PC-3 (cell line): Measurements from ENCODE around the gene ANKRD1.

Source experiments
- CTCF ChIP-seq: fragments of 300-600 bp; sonication (generic); conservative IDR thresholded peaks from 2 replicates; pipeline ENCODE4 v1.5.1; 2017; ENCODE audit warnings: antibody characterized with exemption, low read depth, mild to moderate bottlenecking, low read length
- EZH2 ChIP-seq: fragments of 300-600 bp; sonication (generic); IDR thresholded peaks from one replicate; pipeline ENCODE4 v1.6.1; 2017; ENCODE audit warnings: antibody characterized with exemption, mild to moderate bottlenecking, low read length; ENCODE audit not compliant: unreplicated experiment
- EZH2phosphoT487 ChIP-seq: fragments of 300-600 bp; sonication (generic); IDR thresholded peaks from 2 replicates; pipeline ENCODE4 v1.6.1; 2018; ENCODE audit warnings: mild to moderate bottlenecking, antibody characterized with exemption, low read length, borderline replicate concordance

GRCh38 chr10:90865401-90865800, 55.5 kb downstream of the ANKRD1 start:
- no peak for TF ChIP-seq EZH2phosphoT487
- peak; percentile 52 for TF ChIP-seq CTCF
- TF ChIP-seq EZH2: no peak
